Uterus (tissue), 4 donors: Measurements from ENCODE around the gene KRTAP24-1. TPM values are rescaled to one million over a fixed set of nuclear protein-coding genes. Genes with fewer than 3 reads are reported as not detected.

Experiments
- DNase-seq, 2 donors: peaks; one replicate each; pipeline ENCODE4 v3.0.0-alpha.2; 2019 to 2020
- H3K27ac ChIP-seq, 2 donors: fragments of 200-600 bp; sonication (generic); 1 replicate in 1 of 2; 2 replicates in 1 of 2; pipeline ENCODE4 v1.5.1; 2016 to 2018
- H3K27me3 ChIP-seq, 2 donors: fragments of 200-600 bp; sonication (generic); one replicate each; pipeline ENCODE4 v1.5.1; 2018 to 2019; ENCODE audit warnings: control low read depth in 1 of 2
- H3K36me3 ChIP-seq, 2 donors: fragments of 200-600 bp; sonication (generic); one replicate each; pipeline ENCODE4 v1.5.1; 2019; ENCODE audit warnings: control low read depth in 1 of 2
- H3K4me1 ChIP-seq, 2 donors: fragments of 200-600 bp; sonication (generic); one replicate each; pipeline ENCODE4 v1.5.1; 2018 to 2019; ENCODE audit warnings: control low read depth in 1 of 2
- H3K4me3 ChIP-seq, 2 donors: fragments of 200-600 bp; sonication (generic); 1 replicate in 1 of 2; 2 replicates in 1 of 2; pipeline ENCODE4 v1.5.1; 2018 to 2019; ENCODE audit warnings: mild to moderate bottlenecking in 1 of 2
- H3K9me3 ChIP-seq, 2 donors: fragments of 200-600 bp; sonication (generic); one replicate each; pipeline ENCODE4 v1.5.1; 2019; ENCODE audit warnings: control low read depth in 1 of 2
- POLR2A ChIP-seq, 2 donors: fragments of 450-650 bp; IDR thresholded peaks; one replicate each; pipeline ENCODE4 v1.6.1; 2016; ENCODE audit warnings: antibody characterized with exemption in 2 of 2, mild to moderate bottlenecking in 1 of 2, moderate library complexity in 1 of 2
- intact Hi-C: fragments of 100-400 bp; cut with DNase I; formaldehyde crosslinking; loops from one replicate; pipeline ENCODE4 v1.15.1; 2023; ENCODE audit warnings: low total_unique reads
- total RNA-seq, 4 donors: library from RNA; depleted of rRNA in 3 of 4; stranded (reverse); fragments of >200 nt in 3 of 4; gene quantifications; one replicate each; pipeline versions ENCODE4 v1.1.0 to v1.2.4, GENCODE V29; 2014 to 2023
- TF ChIP-seq, protein P1 (sequence below), 4 experiments: fragments of 200-600 bp in 2 of 4; fragments of 450-650 bp in 2 of 4; sonication (generic) in 2 of 4; IDR thresholded peaks; one replicate each; pipeline ENCODE4 v1.5.1; 2016 to 2019; ENCODE audit warnings: antibody characterized with exemption in 4 of 4, mild to moderate bottlenecking in 2 of 4, moderate library complexity in 1 of 4
- donor health status: DM: yes; HTN: yes; CAD: no.

KRTAP24-1 gene
- total RNA-seq, 4 donors from 2014 or later = not detected

DNA sequence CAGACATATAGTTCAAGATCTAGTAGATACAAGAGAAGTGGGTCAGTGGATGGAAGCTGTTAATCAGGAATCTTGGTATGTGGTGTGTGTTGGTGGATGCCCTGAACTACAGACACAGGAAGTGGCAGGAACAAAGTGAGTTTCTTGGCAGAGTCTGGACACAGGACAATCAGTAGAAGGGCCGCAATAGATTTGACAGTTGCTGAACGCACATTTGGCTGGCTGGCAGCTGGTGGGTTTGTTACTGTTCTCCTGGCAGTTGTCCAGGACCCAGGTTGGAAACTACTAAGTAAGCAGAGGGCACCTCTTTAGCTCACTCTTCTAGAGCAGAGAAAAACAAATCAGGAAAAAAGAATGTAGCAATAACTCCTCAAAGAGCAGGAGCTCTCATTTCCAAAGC is 24.1 kb upstream of the KRTAP24-1 start:
- TF ChIP-seq POLR2A (IDR thresholded peaks at IDR 0.05) = no peak
- TF ChIP-seq, protein P1, sequence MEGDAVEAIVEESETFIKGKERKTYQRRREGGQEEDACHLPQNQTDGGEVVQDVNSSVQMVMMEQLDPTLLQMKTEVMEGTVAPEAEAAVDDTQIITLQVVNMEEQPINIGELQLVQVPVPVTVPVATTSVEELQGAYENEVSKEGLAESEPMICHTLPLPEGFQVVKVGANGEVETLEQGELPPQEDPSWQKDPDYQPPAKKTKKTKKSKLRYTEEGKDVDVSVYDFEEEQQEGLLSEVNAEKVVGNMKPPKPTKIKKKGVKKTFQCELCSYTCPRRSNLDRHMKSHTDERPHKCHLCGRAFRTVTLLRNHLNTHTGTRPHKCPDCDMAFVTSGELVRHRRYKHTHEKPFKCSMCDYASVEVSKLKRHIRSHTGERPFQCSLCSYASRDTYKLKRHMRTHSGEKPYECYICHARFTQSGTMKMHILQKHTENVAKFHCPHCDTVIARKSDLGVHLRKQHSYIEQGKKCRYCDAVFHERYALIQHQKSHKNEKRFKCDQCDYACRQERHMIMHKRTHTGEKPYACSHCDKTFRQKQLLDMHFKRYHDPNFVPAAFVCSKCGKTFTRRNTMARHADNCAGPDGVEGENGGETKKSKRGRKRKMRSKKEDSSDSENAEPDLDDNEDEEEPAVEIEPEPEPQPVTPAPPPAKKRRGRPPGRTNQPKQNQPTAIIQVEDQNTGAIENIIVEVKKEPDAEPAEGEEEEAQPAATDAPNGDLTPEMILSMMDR (IDR thresholded peaks at IDR 0.05) = no peak
- H3K9me3 ChIP-seq = no peaks in the 10 kb centered on the region
- no peaks in the 10 kb centered on the region for H3K4me1 ChIP-seq
- no peak overlapping the region for H3K27ac ChIP-seq
- no peak overlapping the region for H3K4me3 ChIP-seq
- intact Hi-C loops = no loop called here
- DNase-seq = no peak
- H3K36me3 ChIP-seq = no peaks in the 10 kb centered on the region
- no peaks in the 10 kb centered on the region for H3K27me3 ChIP-seq

DNA sequence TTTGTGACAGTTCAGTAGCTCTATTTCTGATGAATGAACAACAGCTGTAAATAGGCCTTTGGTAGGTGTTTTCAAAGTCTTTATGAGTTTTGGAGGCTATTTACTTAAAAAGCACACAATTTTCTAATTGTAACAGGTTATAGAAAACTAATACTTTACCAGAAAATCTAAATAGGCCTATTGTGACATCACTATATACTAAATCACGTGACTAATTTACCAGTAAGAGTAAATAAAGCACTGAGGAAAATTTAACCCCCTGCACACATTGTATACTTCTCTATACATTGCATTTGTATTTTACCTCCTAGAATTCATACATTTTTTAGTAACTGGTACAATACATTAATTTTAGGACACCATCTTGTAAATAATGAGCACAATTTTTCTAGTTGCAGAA is 22.4 kb upstream of the KRTAP24-1 start:
- Histone ChIP-seq H3K36me3 (no peaks in the 10 kb centered on the region), H3K4me3 (no peak overlapping the region)

DNA sequence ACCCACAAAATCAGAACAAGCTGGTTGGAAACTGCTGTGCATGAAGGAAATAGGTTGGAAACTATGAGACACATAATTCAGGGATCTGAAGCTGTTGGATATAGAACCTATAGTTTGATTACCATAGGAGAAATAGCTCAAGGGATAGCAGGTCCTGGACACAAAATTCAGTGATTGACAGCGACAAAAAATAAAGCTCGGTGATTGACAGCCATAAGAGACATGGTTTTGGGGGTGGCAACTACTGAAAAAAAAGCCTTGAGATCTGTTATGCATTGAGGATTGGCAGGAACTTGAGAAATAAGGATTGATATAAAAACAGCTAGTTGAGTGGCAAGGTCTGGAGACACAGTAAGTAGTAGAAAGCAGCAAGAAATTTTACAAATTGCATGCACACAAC is 6.5 kb upstream of the KRTAP24-1 start, which contains the start of gene KRTAP25-1:
KRTAP25-1 (minus strand) TSS at position 300 of the 400 bp plus-strand sequence; CDS start at position 276, 24 bp downstream.
- no peaks in the 10 kb centered on the region for H3K36me3 ChIP-seq
- TF ChIP-seq POLR2A (IDR thresholded peaks at IDR 0.05) = no peak
- TF ChIP-seq, protein P1 (IDR thresholded peaks at IDR 0.05) = no peak
- no peak within 1 kb of the TSS for H3K27ac ChIP-seq
- DNase-seq = no peak
- no peak within 1 kb of the TSS for H3K4me3 ChIP-seq
- intact Hi-C loops = no loop called here
- H3K9me3 ChIP-seq = no peaks in the 10 kb centered on the region
- no peaks in the 10 kb centered on the region for H3K4me1 ChIP-seq
- no peaks in the 10 kb centered on the region for H3K27me3 ChIP-seq

More for the DNA sequence above, 22.4 kb upstream of the KRTAP24-1 start:
- no peaks in the 10 kb centered on the region for H3K4me1 ChIP-seq
- no peaks in the 10 kb centered on the region for H3K27me3 ChIP-seq
- no peaks in the 10 kb centered on the region for H3K9me3 ChIP-seq
- DNase-seq = no peak
- TF ChIP-seq POLR2A (IDR thresholded peaks at IDR 0.05) = no peak
- TF ChIP-seq, protein P1 (IDR thresholded peaks at IDR 0.05) = no peak
- no peak overlapping the region for H3K27ac ChIP-seq
- intact Hi-C loops = no loop called here

DNA sequence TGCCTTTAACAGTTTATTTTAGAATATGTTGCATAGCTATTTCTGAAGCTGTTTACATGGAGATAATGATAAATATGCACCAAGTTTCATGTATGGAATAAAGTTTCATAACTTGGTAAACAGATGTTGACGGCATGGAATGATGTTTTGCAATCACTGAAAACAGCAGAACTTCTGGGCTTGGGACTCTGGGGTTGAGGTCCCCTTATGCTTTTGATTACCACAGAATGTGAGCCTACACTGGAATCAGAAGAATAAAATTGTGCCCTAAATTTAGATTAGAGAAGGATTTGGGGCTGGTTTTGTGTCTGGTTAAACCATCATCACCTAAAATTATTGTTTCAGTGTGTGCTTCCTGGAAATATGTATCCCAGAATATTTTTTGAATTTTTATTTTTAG is 11.1 kb downstream of the KRTAP24-1 start:
- no peak for DNase-seq
- Histone ChIP-seq H3K9me3 (no peaks in the 10 kb centered on the region), H3K36me3 (no peaks in the 10 kb centered on the region), H3K27ac (no peak overlapping the region), H3K27me3 (no peaks in the 10 kb centered on the region), H3K4me3 (no peak overlapping the region), H3K4me1 (no peaks in the 10 kb centered on the region)
- intact Hi-C loops = no loop called here
- TF ChIP-seq, protein P1 (IDR thresholded peaks at IDR 0.05) = no peak
- no peak for TF ChIP-seq POLR2A (IDR thresholded peaks at IDR 0.05)

DNA sequence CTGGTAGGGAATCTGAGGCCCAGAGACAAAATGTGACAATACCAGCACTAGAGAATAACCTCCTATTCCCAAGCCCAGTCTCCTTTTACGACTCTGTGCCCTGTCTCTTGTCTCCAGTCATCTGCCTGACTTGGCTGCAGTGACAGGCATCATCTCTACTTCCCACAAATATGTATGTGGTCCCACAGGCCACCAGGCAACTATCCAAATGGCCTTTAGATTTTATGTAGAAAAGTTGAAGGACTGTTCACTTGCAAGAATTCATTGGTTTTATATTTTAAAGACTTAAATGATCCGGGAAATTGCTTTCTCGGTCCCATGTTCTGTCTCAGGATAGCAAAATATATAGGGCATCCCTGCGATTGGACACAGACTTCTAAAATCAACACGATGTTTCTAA is 11.6 kb downstream of the KRTAP24-1 start:
- Histone ChIP-seq H3K27me3 (no peaks in the 10 kb centered on the region), H3K27ac (no peak overlapping the region), H3K4me1 (no peaks in the 10 kb centered on the region), H3K9me3 (no peaks in the 10 kb centered on the region), H3K4me3 (no peak overlapping the region), H3K36me3 (no peaks in the 10 kb centered on the region)
- DNase-seq = no peak
- intact Hi-C loops = no loop called here
- no peak for TF ChIP-seq POLR2A (IDR thresholded peaks at IDR 0.05)
- TF ChIP-seq, protein P1 (IDR thresholded peaks at IDR 0.05) = no peak
